Body of pancreas (tissue), 4 donors: ENCODE measurements around the gene EIF4A2.

Experiments used
- POLR2A ChIP-seq, 3 donors: fragments of 450-650 bp; IDR thresholded peaks; one replicate each; pipeline ENCODE4 v1.6.1; 2016; ENCODE audit warnings: antibody characterized with exemption in 3 of 3, mild to moderate bottlenecking in 2 of 3
- TF ChIP-seq, protein P1 (sequence below), 7 experiments: fragments of 450-650 bp in 4 of 7; fragments of 200-600 bp in 3 of 7; sonication (generic) in 3 of 7; IDR thresholded peaks; one replicate each; pipeline ENCODE4 v1.5.1; 2016 to 2019; ENCODE audit warnings: antibody characterized with exemption in 7 of 7

DNA sequence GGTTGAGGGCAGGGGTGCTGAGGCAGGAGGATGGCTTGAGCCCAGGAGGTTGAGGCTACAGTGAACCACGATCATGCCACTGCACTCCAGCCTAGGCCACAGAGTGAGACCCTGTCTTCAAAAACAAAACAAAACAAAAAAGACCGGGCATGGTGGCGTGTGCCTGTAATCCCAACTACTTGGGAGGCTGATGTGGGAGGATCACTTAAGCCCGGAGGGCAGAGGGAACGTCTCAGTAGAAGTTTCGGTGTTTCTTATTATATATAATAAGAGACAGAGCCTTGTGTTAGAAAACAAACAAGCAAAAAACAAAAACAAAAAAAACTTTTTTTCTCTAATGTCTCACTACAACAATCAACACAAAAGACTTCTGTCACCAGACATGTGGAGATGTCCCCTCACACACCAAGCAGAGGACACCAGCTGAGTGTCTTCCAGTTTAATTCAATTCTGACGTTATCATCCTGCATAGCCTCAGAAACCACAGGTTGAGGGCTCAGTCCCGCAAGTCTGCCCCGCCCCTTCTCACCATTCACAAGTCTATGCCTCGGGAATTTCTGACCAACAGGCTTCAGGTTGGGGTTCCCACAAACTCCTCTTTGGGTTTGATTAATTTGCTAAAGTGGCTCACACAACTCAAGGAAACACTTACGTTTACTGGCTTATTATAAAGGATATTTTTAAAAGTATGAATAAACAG, 24.0 kb upstream of the EIF4A2 start:
- TF ChIP-seq, protein P1, sequence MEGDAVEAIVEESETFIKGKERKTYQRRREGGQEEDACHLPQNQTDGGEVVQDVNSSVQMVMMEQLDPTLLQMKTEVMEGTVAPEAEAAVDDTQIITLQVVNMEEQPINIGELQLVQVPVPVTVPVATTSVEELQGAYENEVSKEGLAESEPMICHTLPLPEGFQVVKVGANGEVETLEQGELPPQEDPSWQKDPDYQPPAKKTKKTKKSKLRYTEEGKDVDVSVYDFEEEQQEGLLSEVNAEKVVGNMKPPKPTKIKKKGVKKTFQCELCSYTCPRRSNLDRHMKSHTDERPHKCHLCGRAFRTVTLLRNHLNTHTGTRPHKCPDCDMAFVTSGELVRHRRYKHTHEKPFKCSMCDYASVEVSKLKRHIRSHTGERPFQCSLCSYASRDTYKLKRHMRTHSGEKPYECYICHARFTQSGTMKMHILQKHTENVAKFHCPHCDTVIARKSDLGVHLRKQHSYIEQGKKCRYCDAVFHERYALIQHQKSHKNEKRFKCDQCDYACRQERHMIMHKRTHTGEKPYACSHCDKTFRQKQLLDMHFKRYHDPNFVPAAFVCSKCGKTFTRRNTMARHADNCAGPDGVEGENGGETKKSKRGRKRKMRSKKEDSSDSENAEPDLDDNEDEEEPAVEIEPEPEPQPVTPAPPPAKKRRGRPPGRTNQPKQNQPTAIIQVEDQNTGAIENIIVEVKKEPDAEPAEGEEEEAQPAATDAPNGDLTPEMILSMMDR (IDR thresholded peaks at IDR 0.05), result no peak
- no peak for TF ChIP-seq POLR2A (IDR thresholded peaks at IDR 0.05)
